Adrenal gland (tissue), 5 donors: Measurements from ENCODE around the gene RGS9.

Experiments
- POLR2A ChIP-seq, 2 donors: fragments of 450-650 bp; IDR thresholded peaks; one replicate each; pipeline ENCODE4 v1.6.1; 2017; ENCODE audit warnings: antibody characterized with exemption in 2 of 2, mild to moderate bottlenecking in 2 of 2, moderate library complexity in 1 of 2
- TF ChIP-seq, protein P1 (sequence below), 6 experiments: fragments of 450-650 bp in 4 of 6; fragments of 200-600 bp in 2 of 6; sonication (generic) in 1 of 6; IDR thresholded peaks; 1 replicate in 5 of 6; 2 replicates in 1 of 6; pipeline versions ENCODE4 v1.5.1 to v1.8.0; 2016 to 2021; ENCODE audit warnings: antibody characterized with exemption in 6 of 6, mild to moderate bottlenecking in 2 of 6, moderate library complexity in 1 of 6
- donor health status: DM: no; HTN: no; CAD: no.

DNA sequence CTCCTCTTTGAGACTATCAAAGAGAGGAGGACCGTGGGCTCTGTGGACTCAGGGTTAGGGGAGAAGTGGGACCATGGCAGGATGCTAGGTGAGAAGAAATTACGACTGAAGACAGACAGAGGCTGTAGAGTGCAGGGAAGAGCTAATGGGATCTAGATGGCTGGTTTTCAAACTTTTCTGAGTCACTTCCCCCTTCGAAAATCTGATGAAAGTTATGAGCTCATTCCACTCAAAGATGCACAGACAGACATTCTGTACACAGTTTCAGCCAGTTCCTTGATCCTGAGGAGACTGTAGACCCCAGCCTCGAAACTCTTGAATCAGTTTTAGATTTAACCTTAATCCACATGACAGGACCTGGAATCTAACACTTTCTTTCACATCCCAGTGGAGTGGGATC, 40.7 kb downstream of the RGS9 start:
- TF ChIP-seq, protein P1, sequence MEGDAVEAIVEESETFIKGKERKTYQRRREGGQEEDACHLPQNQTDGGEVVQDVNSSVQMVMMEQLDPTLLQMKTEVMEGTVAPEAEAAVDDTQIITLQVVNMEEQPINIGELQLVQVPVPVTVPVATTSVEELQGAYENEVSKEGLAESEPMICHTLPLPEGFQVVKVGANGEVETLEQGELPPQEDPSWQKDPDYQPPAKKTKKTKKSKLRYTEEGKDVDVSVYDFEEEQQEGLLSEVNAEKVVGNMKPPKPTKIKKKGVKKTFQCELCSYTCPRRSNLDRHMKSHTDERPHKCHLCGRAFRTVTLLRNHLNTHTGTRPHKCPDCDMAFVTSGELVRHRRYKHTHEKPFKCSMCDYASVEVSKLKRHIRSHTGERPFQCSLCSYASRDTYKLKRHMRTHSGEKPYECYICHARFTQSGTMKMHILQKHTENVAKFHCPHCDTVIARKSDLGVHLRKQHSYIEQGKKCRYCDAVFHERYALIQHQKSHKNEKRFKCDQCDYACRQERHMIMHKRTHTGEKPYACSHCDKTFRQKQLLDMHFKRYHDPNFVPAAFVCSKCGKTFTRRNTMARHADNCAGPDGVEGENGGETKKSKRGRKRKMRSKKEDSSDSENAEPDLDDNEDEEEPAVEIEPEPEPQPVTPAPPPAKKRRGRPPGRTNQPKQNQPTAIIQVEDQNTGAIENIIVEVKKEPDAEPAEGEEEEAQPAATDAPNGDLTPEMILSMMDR (IDR thresholded peaks at IDR 0.05) = no peak
- no peak for TF ChIP-seq POLR2A (IDR thresholded peaks at IDR 0.05)
